Liver (tissue), 9 donors: ENCODE measurements around the gene FHDC1. TPM values are rescaled to one million over a fixed set of nuclear protein-coding genes. Genes with fewer than 3 reads are reported as not detected.

ENCODE experiments used
- DNase-seq: peaks from one replicate; pipeline ENCODE4 v3.0.0-alpha.2; 2017; ENCODE audit warnings: low spot score
- H3K27ac ChIP-seq, 2 donors: one replicate each; pipeline ENCODE4 v1.7.0; 2013; ENCODE audit warnings: inconsistent platforms in 2 of 2, low read length in 2 of 2, control low read depth in 1 of 2, low read depth in 1 of 2, mild to moderate bottlenecking in 1 of 2
- H3K27me3 ChIP-seq, 4 donors: one replicate each; pipeline versions ENCODE4 v1.6.1 to v1.7.0; 2013; ENCODE audit warnings: low read length in 3 of 4, inconsistent platforms in 1 of 4, mild to moderate bottlenecking in 1 of 4, moderate library complexity in 1 of 4; ENCODE audit not compliant: control insufficient read depth in 4 of 4, insufficient read depth in 4 of 4
- H3K36me3 ChIP-seq, 4 donors: one replicate each; pipeline versions ENCODE4 v1.6.1 to v1.7.0; 2013; ENCODE audit warnings: low read length in 3 of 4, mild to moderate bottlenecking in 3 of 4, low read depth in 1 of 4, moderate library complexity in 1 of 4; ENCODE audit not compliant: control insufficient read depth in 4 of 4, insufficient read depth in 3 of 4
- H3K4me1 ChIP-seq, 4 donors: one replicate each; pipeline versions ENCODE4 v1.6.1 to v1.7.0; 2013; ENCODE audit warnings: low read length in 3 of 4, mild to moderate bottlenecking in 3 of 4, moderate library complexity in 1 of 4; ENCODE audit not compliant: control insufficient read depth in 4 of 4, insufficient read depth in 4 of 4
- H3K4me3 ChIP-seq, 3 donors: one replicate each; pipeline versions ENCODE4 v1.6.1 to v1.7.0; 2013; ENCODE audit warnings: low read length in 3 of 3, control low read depth in 1 of 3, low read depth in 1 of 3, mild to moderate bottlenecking in 1 of 3
- H3K9ac ChIP-seq, 2 donors: one replicate each; pipeline ENCODE4 v1.7.0; 2013; ENCODE audit warnings: low read length in 2 of 2, mild to moderate bottlenecking in 2 of 2, moderate library complexity in 2 of 2, control low read depth in 1 of 2, low read depth in 1 of 2
- H3K9me3 ChIP-seq, 4 donors: one replicate each; pipeline versions ENCODE4 v1.6.1 to v1.7.0; 2013; ENCODE audit warnings: low read length in 3 of 4; ENCODE audit not compliant: control insufficient read depth in 4 of 4
- ATF3 ChIP-seq: IDR thresholded peaks from 2 replicates; pipeline ENCODE4 v1.6.1; 2016; ENCODE audit warnings: antibody characterized with exemption
- CTCF ChIP-seq: fragments of 150-350 bp; IDR thresholded peaks from 2 replicates; pipeline ENCODE4 v1.5.1; 2017; ENCODE audit warnings: improper control_type of control experiment, low read depth, low read length; ENCODE audit not compliant: missing input control
- EGR1 ChIP-seq, 2 donors: IDR thresholded peaks; 2 replicates each; pipeline ENCODE4 v1.6.1; 2016 to 2018; ENCODE audit warnings: antibody characterized with exemption in 2 of 2, low read depth in 2 of 2
- FOXA1 ChIP-seq: IDR thresholded peaks from 2 replicates; pipeline ENCODE4 v1.6.1; 2016; ENCODE audit warnings: antibody characterized with exemption
- FOXA2 ChIP-seq: IDR thresholded peaks from 2 replicates; pipeline ENCODE4 v1.6.1; 2016; ENCODE audit warnings: antibody characterized with exemption
- GABPA ChIP-seq, 2 donors: IDR thresholded peaks in 1 of 2; conservative IDR thresholded peaks in 1 of 2; 2 replicates each; pipeline ENCODE4 v1.6.1; 2016; ENCODE audit warnings: antibody characterized with exemption in 2 of 2, mild to moderate bottlenecking in 1 of 2, moderate library complexity in 1 of 2
- HNF4A ChIP-seq, 2 donors: conservative IDR thresholded peaks; 2 replicates each; pipeline ENCODE4 v1.6.1; 2016; ENCODE audit warnings: antibody characterized with exemption in 2 of 2, mild to moderate bottlenecking in 2 of 2
- JUND ChIP-seq, 2 donors: IDR thresholded peaks; 2 replicates each; pipeline ENCODE4 v1.6.1; 2016; ENCODE audit warnings: antibody characterized with exemption in 2 of 2
- MAX ChIP-seq: IDR thresholded peaks from 2 replicates; pipeline ENCODE4 v1.6.1; 2016; ENCODE audit warnings: antibody characterized with exemption
- NR2F2 ChIP-seq: IDR thresholded peaks from 2 replicates; pipeline ENCODE4 v1.6.1; 2016; ENCODE audit warnings: antibody characterized with exemption
- REST ChIP-seq: IDR thresholded peaks from 2 replicates; pipeline ENCODE4 v1.6.1; 2016; ENCODE audit warnings: antibody characterized with exemption, mild to moderate bottlenecking
- RXRA ChIP-seq, 2 donors: IDR thresholded peaks; 2 replicates each; pipeline ENCODE4 v1.6.1; 2017 to 2018; ENCODE audit warnings: antibody characterized with exemption in 2 of 2, mild to moderate bottlenecking in 1 of 2
- SP1 ChIP-seq: IDR thresholded peaks from 2 replicates; pipeline ENCODE4 v1.6.1; 2018; ENCODE audit warnings: antibody characterized with exemption, mild to moderate bottlenecking
- TAF1 ChIP-seq: conservative IDR thresholded peaks from 2 replicates; pipeline ENCODE4 v1.6.1; 2016; ENCODE audit warnings: antibody characterized with exemption, mild to moderate bottlenecking
- YY1 ChIP-seq: IDR thresholded peaks from 2 replicates; pipeline ENCODE4 v1.6.1; 2016; ENCODE audit warnings: antibody characterized with exemption, mild to moderate bottlenecking
- ZBTB33 ChIP-seq: IDR thresholded peaks from 2 replicates; pipeline ENCODE4 v1.6.1; 2016; ENCODE audit warnings: antibody characterized with exemption
- WGBS: extraction: QIAGEN DNeasy Blood & Tissue Kit; methylation state at CpG from one replicate; pipeline ENCODE4 v1.1.7; 2013; 5-methylcytosine and 5-hydroxymethylcytosine counted together
- polyA plus RNA-seq, 2 donors: library from polyadenylated mRNA; stranded (reverse) in 1 of 2; unstranded in 1 of 2; fragments of 200-250 nt in 1 of 2; fragments of >200 nt in 1 of 2; fragmentation: Nextera tagmentation in 1 of 2; extraction: Ambion mirVana in 1 of 2; gene quantifications; one replicate each; pipeline versions ENCODE4 v1.2.1 to v1.2.3, GENCODE V29; 2013 to 2015
- total RNA-seq, 2 donors: library from RNA; depleted of rRNA; stranded (reverse); fragments of >200 nt; gene quantifications; one replicate each; pipeline ENCODE4 v1.2.3, GENCODE V29; 2014
- donor health status: healthy.
- donor health status: healthy.
- donor health status: healthy.
- donor health status: healthy.
- donor health status: healthy.

Gene FHDC1
- total and polyA plus RNA-seq, 4 donors, result 0.06 to 33.0 (median 0.11) TPM

- Histone ChIP-seq H3K27me3 (no peaks in the 10 kb centered on the region), H3K27ac (no peak overlapping the region), H3K36me3 (no peaks in the 10 kb centered on the region), H3K4me1 (no peaks in the 10 kb centered on the region), H3K9me3 (no peaks in the 10 kb centered on the region), H3K4me3 (no peak overlapping the region), H3K9ac (no peak overlapping the region)
- 87% methylated on average over 5 of the region's 5 CpGs for WGBS
- DNase-seq, result no peak
- no peak for TF ChIP-seq GABPA (IDR thresholded peaks at IDR 0.05 in 1 of 2, conservative IDR thresholded peaks at IDR 0.05 in 1 of 2)
- TF ChIP-seq SP1, result no peak
- no peak for TF ChIP-seq RXRA (IDR thresholded peaks at IDR 0.05)
Measured at GRCh38 chr4:153001626-153002025, 65.5 kb downstream of the FHDC1 start.

- Histone ChIP-seq H3K9ac (no peak overlapping the region), H3K27ac (no peak overlapping the region)
- WGBS, result 20% methylated on average over 2 of the region's 2 CpGs
Measured at GRCh38 chr4:153002110-153002509, 66.0 kb downstream of the FHDC1 start.

More at GRCh38 chr4:153002110-153002509, 66.0 kb downstream of the FHDC1 start:
- Histone ChIP-seq H3K4me3 (no peak overlapping the region), H3K9me3 (no peaks in the 10 kb centered on the region), H3K36me3 (no peaks in the 10 kb centered on the region), H3K27me3 (no peaks in the 10 kb centered on the region), H3K4me1 (no peaks in the 10 kb centered on the region)
- TF ChIP-seq HNF4A (conservative IDR thresholded peaks at IDR 0.05) (no peak), FOXA2 (no peak), GABPA (IDR thresholded peaks at IDR 0.05 in 1 of 2, conservative IDR thresholded peaks at IDR 0.05 in 1 of 2) (no peak), SP1 (no peak), CTCF (no peak), NR2F2 (no peak), ZBTB33 (no peak), ATF3 (no peak), RXRA (IDR thresholded peaks at IDR 0.05) (no peak), EGR1 (IDR thresholded peaks at IDR 0.05; ENCODE audit: low read depth in 2 of 2) (no peak), FOXA1 (no peak), TAF1 (no peak), JUND (IDR thresholded peaks at IDR 0.05) (no peak), YY1 (no peak), MAX (no peak), REST (no peak)
- DNase-seq, result no peak
